ENCODE measurements around the gene PRF1. TPM values are rescaled to one million over a fixed set of nuclear protein-coding genes. Genes with fewer than 3 reads are reported as not detected.
A peak's percentile ranks its signal among the peaks of the same experiment; 100 is the strongest.

The PRF1 gene
- total and polyA plus RNA-seq, 7 experiments from 2014 or later = 8.1 to 198 (median 27.6) TPM

- Mint-ChIP-seq H3K27ac (no peak overlapping the region), H3K4me3 (no peak overlapping the region), H3K9me3 (peaks cover 0 to 30% (median 12%) of the 10 kb centered on the region in 11 donors), H3K36me3 (peaks cover 0 to 15% (median 10%) of the 10 kb centered on the region in 5 donors), H3K27me3 (peaks cover 0 to 8% (median 0%) of the 10 kb centered on the region in 5 donors), H3K4me1 (peaks cover 0 to 33% (median 5%) of the 10 kb centered on the region in 7 donors)
- intact Hi-C loops (cut with micrococcal nuclease) = loop anchor here in 1 of 2 donors (2.0 kb wide), 1 partner anchor 139 kb away; no protein-coding TSS in a partner anchor
- CTCF ChIA-PET = interaction anchor here (0.6 kb wide), 1 partner anchor 73 kb away, joined by 3 read pairs; no protein-coding TSS in a partner anchor
- POLR2A ChIA-PET = no interaction called here
- Histone ChIP-seq H3K4me1 (ENCODE audit: control insufficient read depth in 2 of 2, insufficient read depth in 2 of 2, low read length in 2 of 2) (peaks cover 0 to 45% of the 10 kb centered on the region in 2 donors), H3K27ac (ENCODE audit: low read depth, low read length) (no peak overlapping the region), H3K27me3 (ENCODE audit: control insufficient read depth in 2 of 2, insufficient read depth in 2 of 2, low read length in 2 of 2) (no peaks in the 10 kb centered on the region), H3K36me3 (ENCODE audit: control insufficient read depth in 2 of 3, insufficient read depth in 3 of 3, low read length in 3 of 3) (no peaks in the 10 kb centered on the region), H3K4me3 (ENCODE audit: low read length) (no peak overlapping the region), H3K9me3 (ENCODE audit: control insufficient read depth in 2 of 3, low read length in 3 of 3) (peaks cover 0 to 10% (median 0%) of the 10 kb centered on the region in 3 experiments)
- ATAC-seq = no peak
- DNase-seq = no peak
Measured at GRCh38 chr10:70619271-70620019, 16.9 kb upstream of the PRF1 start.

- no peaks in the 10 kb centered on the region for H3K36me3 ChIP-seq (ENCODE audit: control insufficient read depth in 2 of 3, insufficient read depth in 3 of 3, low read length in 3 of 3)
- Mint-ChIP-seq H3K27me3 (peaks cover 0 to 4% (median 0%) of the 10 kb centered on the region in 5 donors), H3K4me3 (peak overlapping the region in 1 of 10 donors; percentile 4), H3K36me3 (peaks cover 0 to 11% (median 10%) of the 10 kb centered on the region in 5 donors), H3K9me3 (peaks cover 0 to 30% (median 9%) of the 10 kb centered on the region in 11 donors), H3K27ac (peak overlapping the region in 1 of 9 donors; percentile 67), H3K4me1 (peaks cover 0 to 40% (median 10%) of the 10 kb centered on the region in 7 donors)
- no peak overlapping the region for H3K27ac ChIP-seq (ENCODE audit: low read depth, low read length)
- peaks cover 0 to 10% (median 0%) of the 10 kb centered on the region in 3 experiments for H3K9me3 ChIP-seq (ENCODE audit: control insufficient read depth in 2 of 3, low read length in 3 of 3)
- ATAC-seq = no peak
- DNase-seq = no peak
- intact Hi-C loops (cut with micrococcal nuclease) = loop anchor here in 1 of 2 donors (1.0 to 2.0 kb wide), 2 partner anchors 40 to 140 kb away; no protein-coding TSS in a partner anchor
- POLR2A ChIA-PET = no interaction called here
- CTCF ChIA-PET = interaction anchor here (0.7 kb wide), 1 partner anchor 157 kb away, joined by 6 read pairs; no protein-coding TSS in a partner anchor
- H3K27me3 ChIP-seq (ENCODE audit: control insufficient read depth in 2 of 2, insufficient read depth in 2 of 2, low read length in 2 of 2) = no peaks in the 10 kb centered on the region
- H3K4me1 ChIP-seq (ENCODE audit: control insufficient read depth in 2 of 2, insufficient read depth in 2 of 2, low read length in 2 of 2) = peaks cover 0 to 45% of the 10 kb centered on the region in 2 donors
- H3K4me3 ChIP-seq (ENCODE audit: low read length) = no peak overlapping the region
Measured at GRCh38 chr10:70618663-70619062, 16.1 kb upstream of the PRF1 start.

DNA sequence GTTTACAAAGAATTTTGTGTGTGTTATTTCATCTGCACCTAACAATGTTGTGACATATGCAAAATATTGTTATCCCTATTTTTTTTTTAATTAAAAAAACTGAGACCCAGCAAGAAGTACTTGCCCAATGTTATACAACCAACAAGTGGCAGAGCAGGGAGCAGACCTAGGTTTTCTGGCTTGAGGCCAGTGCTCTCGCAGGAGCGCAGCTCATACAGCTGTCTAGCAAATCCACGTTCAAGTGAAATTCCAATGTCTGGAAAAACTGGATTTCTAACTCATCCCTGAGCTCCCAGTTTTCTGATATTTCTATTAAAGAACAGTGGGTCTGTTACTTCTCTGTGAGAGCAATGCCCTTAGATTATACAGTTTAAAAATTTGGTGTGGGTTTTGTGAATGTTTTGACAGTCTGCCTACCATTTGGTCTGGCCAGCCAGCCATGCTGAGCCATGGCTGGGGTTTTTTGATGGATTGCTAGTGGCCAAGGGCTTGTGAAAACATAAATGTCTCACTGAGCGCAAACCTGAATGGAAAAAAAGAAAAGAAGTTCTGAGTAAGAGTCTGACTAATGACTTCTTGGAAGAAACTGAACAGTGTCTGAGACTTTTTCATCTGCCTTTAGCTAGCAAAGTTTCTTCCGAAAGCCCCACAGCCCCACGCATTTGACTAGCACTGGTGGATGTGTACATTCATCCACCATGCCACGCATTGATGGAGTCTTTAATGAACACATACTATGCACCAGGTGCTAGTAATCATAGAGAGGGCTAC is 15.4 kb upstream of the PRF1 start:
- no peak for DNase-seq
- Mint-ChIP-seq H3K27me3 (peaks cover 0 to 4% (median 0%) of the 10 kb centered on the region in 5 donors), H3K4me3 (peak overlapping the region in 1 of 10 donors; percentile 35), H3K27ac (peak overlapping the region in 2 of 9 donors; percentile 10 to 67), H3K9me3 (peaks cover 0 to 30% (median 9%) of the 10 kb centered on the region in 11 donors), H3K36me3 (peaks cover 0 to 11% (median 10%) of the 10 kb centered on the region in 5 donors), H3K4me1 (peaks cover 0 to 40% (median 11%) of the 10 kb centered on the region in 7 donors)
- Histone ChIP-seq H3K4me1 (ENCODE audit: control insufficient read depth in 2 of 2, insufficient read depth in 2 of 2, low read length in 2 of 2) (peaks cover 0 to 45% of the 10 kb centered on the region in 2 donors), H3K9me3 (ENCODE audit: control insufficient read depth in 2 of 3, low read length in 3 of 3) (peaks cover 0 to 10% (median 0%) of the 10 kb centered on the region in 3 experiments), H3K27ac (ENCODE audit: low read depth, low read length) (no peak overlapping the region), H3K36me3 (ENCODE audit: control insufficient read depth in 2 of 3, insufficient read depth in 3 of 3, low read length in 3 of 3) (no peaks in the 10 kb centered on the region), H3K27me3 (ENCODE audit: control insufficient read depth in 2 of 2, insufficient read depth in 2 of 2, low read length in 2 of 2) (no peaks in the 10 kb centered on the region), H3K4me3 (ENCODE audit: low read length) (no peak overlapping the region)
- intact Hi-C loops (cut with micrococcal nuclease) = loop anchor here in 1 of 2 donors (1.0 to 2.0 kb wide), 2 partner anchors 40 to 141 kb away; no protein-coding TSS in a partner anchor
- CTCF ChIA-PET = interaction anchor here (0.7 kb wide), 1 partner anchor 156 kb away, joined by 6 read pairs; no protein-coding TSS in a partner anchor
- POLR2A ChIA-PET = no interaction called here
- no peak for ATAC-seq

DNA sequence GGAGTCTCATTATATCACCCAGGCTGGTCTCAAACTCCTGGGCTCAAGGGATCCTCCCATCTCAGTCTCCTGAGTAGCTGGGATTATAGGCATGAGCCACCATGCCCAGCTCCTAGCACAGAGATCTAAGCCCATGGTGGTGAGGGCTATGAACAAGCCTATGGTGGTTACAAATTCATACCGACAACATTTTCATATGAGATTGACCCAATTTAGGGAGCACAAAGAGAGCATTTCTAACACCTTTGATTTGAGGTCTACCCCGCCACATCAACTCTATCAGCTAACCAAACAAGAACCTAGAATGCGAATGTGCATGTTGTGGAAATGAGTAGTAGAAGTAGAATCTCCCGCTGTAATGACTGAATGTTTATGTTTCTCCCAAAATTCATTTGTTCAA is 14.2 kb upstream of the PRF1 start:
- Mint-ChIP-seq H3K36me3 (peaks cover 0 to 11% (median 9%) of the 10 kb centered on the region in 5 donors), H3K4me1 (peaks cover 0 to 42% (median 11%) of the 10 kb centered on the region in 7 donors), H3K27me3 (peaks cover 0 to 4% (median 0%) of the 10 kb centered on the region in 5 donors), H3K27ac (no peak overlapping the region), H3K4me3 (peak overlapping the region in 1 of 10 donors; percentile 16), H3K9me3 (peaks cover 0 to 29% (median 9%) of the 10 kb centered on the region in 11 donors)
- peaks cover 0 to 10% (median 0%) of the 10 kb centered on the region in 3 experiments for H3K9me3 ChIP-seq (ENCODE audit: control insufficient read depth in 2 of 3, low read length in 3 of 3)
- H3K4me1 ChIP-seq (ENCODE audit: control insufficient read depth in 2 of 2, insufficient read depth in 2 of 2, low read length in 2 of 2) = peaks cover 0 to 52% of the 10 kb centered on the region in 2 donors
- no peak overlapping the region for H3K27ac ChIP-seq (ENCODE audit: low read depth, low read length)
- no peaks in the 10 kb centered on the region for H3K27me3 ChIP-seq (ENCODE audit: control insufficient read depth in 2 of 2, insufficient read depth in 2 of 2, low read length in 2 of 2)
- DNase-seq (no peak), ATAC-seq (peak; percentile 72)
- intact Hi-C loops (cut with micrococcal nuclease) = no loop called here
- ChIA-PET POLR2A (interaction anchor here (0.7 kb wide), 1 partner anchor 158 kb away, joined by 3 read pairs; no protein-coding TSS in a partner anchor), CTCF (no interaction called here)
- no peak overlapping the region for H3K4me3 ChIP-seq (ENCODE audit: low read length)
- H3K36me3 ChIP-seq (ENCODE audit: control insufficient read depth in 2 of 3, insufficient read depth in 3 of 3, low read length in 3 of 3) = no peaks in the 10 kb centered on the region

DNA sequence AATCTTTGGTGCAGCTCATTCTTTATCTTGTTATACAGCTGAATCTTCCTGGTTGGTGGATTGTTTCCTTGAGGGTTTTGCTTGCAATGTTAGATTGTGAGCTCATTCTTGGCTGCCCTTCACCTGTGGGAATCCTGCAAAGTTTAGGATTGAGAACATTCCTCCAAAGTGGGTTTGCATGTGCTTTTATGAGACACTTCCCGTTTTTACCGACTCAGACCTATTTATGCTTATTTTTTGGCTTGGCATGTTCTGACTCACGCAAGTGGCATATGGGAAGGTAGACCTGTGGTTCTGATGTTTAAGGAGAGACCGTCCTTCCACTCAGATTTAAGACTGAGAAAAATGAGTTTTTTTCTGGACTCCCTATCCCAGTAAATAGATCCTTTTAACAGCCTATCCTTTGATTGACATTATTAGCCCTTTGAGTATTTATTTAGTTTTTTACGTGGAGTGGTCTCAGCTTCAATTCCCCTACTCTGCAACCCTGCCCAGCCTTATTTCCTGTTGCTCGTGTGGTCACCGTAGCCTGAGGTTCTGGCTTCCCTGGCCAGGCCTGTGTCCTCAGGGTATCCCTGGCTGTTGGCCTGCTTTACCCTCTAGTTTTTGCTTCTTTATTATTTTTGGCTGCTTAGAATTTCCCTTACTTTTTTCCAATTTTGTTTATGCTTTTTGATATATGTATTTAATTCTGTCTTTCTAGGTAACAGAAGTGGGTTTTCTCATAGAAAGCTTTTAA is 13.4 kb upstream of the PRF1 start:
- no peak overlapping the region for H3K4me3 ChIP-seq (ENCODE audit: low read length)
- peaks cover 0 to 23% (median 9%) of the 10 kb centered on the region in 11 donors for H3K9me3 Mint-ChIP-seq
- no peak overlapping the region for H3K27ac Mint-ChIP-seq
- intact Hi-C loops (cut with micrococcal nuclease) = no loop called here
- H3K4me3 Mint-ChIP-seq = no peak overlapping the region
- H3K4me1 Mint-ChIP-seq = peaks cover 0 to 43% (median 11%) of the 10 kb centered on the region in 7 donors
- H3K9me3 ChIP-seq (ENCODE audit: control insufficient read depth in 2 of 3, low read length in 3 of 3) = peaks cover 0 to 10% (median 0%) of the 10 kb centered on the region in 3 experiments
- peaks cover 0 to 11% (median 5%) of the 10 kb centered on the region in 5 donors for H3K36me3 Mint-ChIP-seq
- CTCF ChIA-PET = no interaction called here
- H3K36me3 ChIP-seq (ENCODE audit: control insufficient read depth in 2 of 3, insufficient read depth in 3 of 3, low read length in 3 of 3) = no peaks in the 10 kb centered on the region
- H3K4me1 ChIP-seq (ENCODE audit: control insufficient read depth in 2 of 2, insufficient read depth in 2 of 2, low read length in 2 of 2) = peaks cover 0 to 53% of the 10 kb centered on the region in 2 donors
- no peak for DNase-seq
- POLR2A ChIA-PET = interaction anchor here (0.7 kb wide), 2 partner anchors 75 to 157 kb away, joined by 3 read pairs; no protein-coding TSS in a partner anchor
- H3K27me3 ChIP-seq (ENCODE audit: control insufficient read depth in 2 of 2, insufficient read depth in 2 of 2, low read length in 2 of 2) = no peaks in the 10 kb centered on the region
- ATAC-seq = no peak
- H3K27me3 Mint-ChIP-seq = peaks cover 0 to 4% (median 0%) of the 10 kb centered on the region in 5 donors
- no peak overlapping the region for H3K27ac ChIP-seq (ENCODE audit: low read depth, low read length)

Measured in naive thymus-derived CD4-positive, alpha-beta T cell (primary cell).